Measurements from ENCODE around the gene RBM8A. TPM values are rescaled to one million over a fixed set of nuclear protein-coding genes. Genes with fewer than 3 reads are reported as not detected.
A peak's percentile ranks its signal among the peaks of the same experiment; 100 is the strongest.

Gene RBM8A
- total RNA-seq, 1 donor: 111 TPM

GRCh38 chr1:145965119-145965744 lies 37.9 kb upstream of the RBM8A start:
- peak overlapping the region; percentile 85 for H3K4me3 ChIP-seq (ENCODE audit: low read depth, low read length)
- TF ChIP-seq CTCF (IDR thresholded peaks at IDR 0.05; ENCODE audit: insufficient read depth, low read length): no peak
- DNase-seq (ENCODE audit: low read depth): no peak

GRCh38 chr1:145964328-145965118 lies 37.2 kb upstream of the RBM8A start, which contains the start of the genes ANKRD34A and POLR3GL:
Gene ANKRD34A (minus strand): TSS chr1:145964575. CDS start chr1:145961759, 2,816 bp downstream.
Gene POLR3GL (plus strand): TSS chr1:145964690. CDS start chr1:145974866, 10,176 bp downstream.
- peak; percentile 4 for TF ChIP-seq CTCF (IDR thresholded peaks at IDR 0.05; ENCODE audit: insufficient read depth, low read length)
- H3K4me3 ChIP-seq (ENCODE audit: low read depth, low read length): peak within 1 kb of the TSS; percentile 85
- peak; percentile 90 for DNase-seq (ENCODE audit: low read depth)

- peak; percentile 55 for DNase-seq (ENCODE audit: low read depth)
- no peak for TF ChIP-seq CTCF (IDR thresholded peaks at IDR 0.05; ENCODE audit: insufficient read depth, low read length)
- H3K4me3 ChIP-seq (ENCODE audit: low read depth, low read length): peak overlapping the region; percentile 85
These were observed 36.2 kb upstream of the RBM8A start for GRCh38 chr1:145963265-145964019.

- no peak for DNase-seq (ENCODE audit: low read depth)
- H3K4me3 ChIP-seq (ENCODE audit: low read depth, low read length): peak overlapping the region; percentile 71
- TF ChIP-seq CTCF (IDR thresholded peaks at IDR 0.05; ENCODE audit: insufficient read depth, low read length): no peak
These were observed 35.1 kb upstream of the RBM8A start for GRCh38 chr1:145962157-145963102.

GRCh38 chr1:145961425-145962156 lies 34.3 kb upstream of the RBM8A start:
- no peak for TF ChIP-seq CTCF (IDR thresholded peaks at IDR 0.05; ENCODE audit: insufficient read depth, low read length)
- DNase-seq (ENCODE audit: low read depth): no peak

More at GRCh38 chr1:145961425-145962156, 34.3 kb upstream of the RBM8A start:
- peak overlapping the region; percentile 71 for H3K4me3 ChIP-seq (ENCODE audit: low read depth, low read length)

Data from fibroblast of the aortic adventitia (primary cell).